OCI-LY3 (cell line): Measurements from ENCODE around the gene FBXO21.

Experiments used
- H2AFZ ChIP-seq: fragments of 200-600, 300-600 bp; shearing (Covaris generic); 2 replicates; pipeline ENCODE4 v1.6.0; 2014; ENCODE audit warnings: antibody characterized with exemption, low read depth, low read length
- H3K27ac ChIP-seq: fragments of 200-600, 300-600 bp; sonication (generic); 2 replicates; pipeline ENCODE4 v1.5.1; 2014; ENCODE audit warnings: mild to moderate bottlenecking, low read length, moderate library complexity, mixed read lengths
- H3K27me3 ChIP-seq: fragments of 200-600, 300-600 bp; sonication (generic); 2 replicates; pipeline ENCODE4 v1.6.1; 2014; ENCODE audit warnings: low read depth, low read length, mixed read lengths
- H3K36me3 ChIP-seq: fragments of 200-600, 300-600 bp; sonication (generic); replicated peaks from 2 replicates; pipeline ENCODE3; 2014; ENCODE audit warnings: low read depth, low read length, mixed read lengths
- H3K4me1 ChIP-seq: fragments of 300-600, 200-600 bp; sonication (generic); 2 replicates; pipeline ENCODE4 v1.6.1; 2014; ENCODE audit warnings: low read length, mixed read lengths
- H3K4me2 ChIP-seq: fragments of 200-600, 300-600 bp; sonication (generic); 2 replicates; pipeline ENCODE4 v1.6.1; 2014; ENCODE audit warnings: low read length, mixed read lengths
- H3K4me3 ChIP-seq: fragments of 300-600, 200-600 bp; sonication (generic); 2 replicates; pipeline ENCODE4 v1.5.1; 2014; ENCODE audit warnings: antibody characterized with exemption, mild to moderate bottlenecking, low read length, moderate library complexity
- H3K79me2 ChIP-seq: fragments of 300-600, 200-600 bp; shearing (Covaris generic); 2 replicates; pipeline ENCODE4 v1.6.1; 2014; ENCODE audit warnings: mild to moderate bottlenecking, low read length, mixed read lengths
- H3K9ac ChIP-seq: fragments of 300-600, 200-600 bp; shearing (Covaris generic); 2 replicates; pipeline ENCODE4 v1.6.0; 2014; ENCODE audit warnings: mild to moderate bottlenecking, low read length, moderate library complexity
- H3K9me3 ChIP-seq: fragments of 200-600, 300-600 bp; shearing (Covaris generic); 2 replicates; pipeline ENCODE4 v1.6.1; 2014; ENCODE audit warnings: low read length, mixed read lengths; ENCODE audit not compliant: insufficient read depth
- H4K20me1 ChIP-seq: fragments of 200-600, 300-600 bp; sonication (generic); 2 replicates; pipeline ENCODE4 v1.6.1; 2016; ENCODE audit warnings: low read length, mixed read lengths; ENCODE audit not compliant: insufficient read depth
- CTCF ChIP-seq: fragments of 200-600, 300-600 bp; sonication (generic); IDR thresholded peaks from 2 replicates; pipeline ENCODE4 v1.5.1; 2014; ENCODE audit warnings: antibody characterized with exemption, low read length, low read depth
- EZH2phosphoT487 ChIP-seq: fragments of 200-600 bp; shearing (Covaris generic); IDR thresholded peaks from 2 replicates; pipeline ENCODE4 v1.6.1; 2018; ENCODE audit warnings: antibody characterized with exemption, mixed run types, low read depth

FBXO21 gene

GRCh38 chr12:117169548-117169947 is 20.7 kb downstream of the FBXO21 start:
- TF ChIP-seq CTCF = no peak
- no peak for TF ChIP-seq EZH2phosphoT487
- no peaks in the 10 kb centered on the region for H3K4me1 ChIP-seq
- H3K4me2 ChIP-seq = no peak overlapping the region
- H3K36me3 ChIP-seq = peaks cover 70% of the 10 kb centered on the region
- H3K9me3 ChIP-seq = no peaks in the 10 kb centered on the region
- no peak overlapping the region for H2AFZ ChIP-seq
- no peak overlapping the region for H3K27ac ChIP-seq
- H3K9ac ChIP-seq = no peak overlapping the region
- no peak overlapping the region for H3K4me3 ChIP-seq
- H3K27me3 ChIP-seq = no peaks in the 10 kb centered on the region
- no peaks in the 10 kb centered on the region for H3K79me2 ChIP-seq
- 0 out of 2 replicates have a peak, but pooled peaks cover 2% of the 10 kb centered on the region for H4K20me1 ChIP-seq

GRCh38 chr12:117168976-117169375 is 21.3 kb downstream of the FBXO21 start:
- Histone ChIP-seq H3K4me2 (no peak overlapping the region), H2AFZ (no peak overlapping the region), H3K36me3 (peaks cover 65% of the 10 kb centered on the region), H4K20me1 (0 out of 2 replicates have a peak, but pooled peaks cover 2% of the 10 kb centered on the region), H3K4me1 (no peaks in the 10 kb centered on the region), H3K27me3 (no peaks in the 10 kb centered on the region), H3K9me3 (no peaks in the 10 kb centered on the region), H3K79me2 (no peaks in the 10 kb centered on the region), H3K4me3 (no peak overlapping the region), H3K9ac (no peak overlapping the region), H3K27ac (no peak overlapping the region)
- TF ChIP-seq CTCF = no peak
- no peak for TF ChIP-seq EZH2phosphoT487

- Histone ChIP-seq H3K4me3 (no peak overlapping the region), H3K27ac (no peak overlapping the region), H3K27me3 (no peaks in the 10 kb centered on the region), H3K79me2 (no peaks in the 10 kb centered on the region), H3K36me3 (peaks cover 59% of the 10 kb centered on the region), H4K20me1 (0 out of 2 replicates have a peak, but pooled peaks cover 2% of the 10 kb centered on the region), H2AFZ (no peak overlapping the region), H3K9me3 (no peaks in the 10 kb centered on the region), H3K4me2 (no peak overlapping the region), H3K9ac (no peak overlapping the region), H3K4me1 (no peaks in the 10 kb centered on the region)
- TF ChIP-seq EZH2phosphoT487 = no peak
- TF ChIP-seq CTCF = no peak
Measured at GRCh38 chr12:117167769-117168168, 22.5 kb downstream of the FBXO21 start.

GRCh38 chr12:117166107-117166506 is 24.2 kb downstream of the FBXO21 start:
- no peak overlapping the region for H3K9ac ChIP-seq
- H4K20me1 ChIP-seq = 0 out of 2 replicates have a peak, but pooled peaks cover 2% of the 10 kb centered on the region
- no peak overlapping the region for H3K27ac ChIP-seq
- no peak for TF ChIP-seq EZH2phosphoT487
- TF ChIP-seq CTCF = no peak
- H3K4me1 ChIP-seq = no peaks in the 10 kb centered on the region
- no peaks in the 10 kb centered on the region for H3K27me3 ChIP-seq
- no peaks in the 10 kb centered on the region for H3K79me2 ChIP-seq
- no peak overlapping the region for H3K4me3 ChIP-seq
- H3K9me3 ChIP-seq = no peaks in the 10 kb centered on the region
- no peak overlapping the region for H3K4me2 ChIP-seq
- H2AFZ ChIP-seq = no peak overlapping the region
- H3K36me3 ChIP-seq = peaks cover 59% of the 10 kb centered on the region
